ENCODE measurements around the gene MAP2K4.

MAP2K4 gene

DNA sequence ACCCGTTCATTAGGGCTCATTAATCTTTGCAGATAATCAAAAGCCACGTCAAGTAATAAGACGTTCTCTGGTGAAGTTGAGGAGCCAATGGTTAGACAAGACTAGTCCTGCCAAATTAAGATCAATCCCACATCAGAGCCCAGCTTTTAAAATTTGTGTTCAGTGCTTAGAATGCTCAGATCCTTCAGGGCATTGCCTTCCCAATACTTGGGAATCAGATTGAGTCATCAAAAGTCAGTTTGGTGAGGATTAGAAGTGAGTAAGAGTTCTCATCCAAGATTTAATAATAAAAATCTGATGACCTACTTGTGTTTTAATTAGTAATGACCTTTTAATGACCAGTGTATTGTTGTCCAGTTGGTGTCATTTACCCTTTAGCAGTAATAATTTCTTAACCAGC is 19.8 kb downstream of the MAP2K4 start:
- DNase-seq = no peak

DNA sequence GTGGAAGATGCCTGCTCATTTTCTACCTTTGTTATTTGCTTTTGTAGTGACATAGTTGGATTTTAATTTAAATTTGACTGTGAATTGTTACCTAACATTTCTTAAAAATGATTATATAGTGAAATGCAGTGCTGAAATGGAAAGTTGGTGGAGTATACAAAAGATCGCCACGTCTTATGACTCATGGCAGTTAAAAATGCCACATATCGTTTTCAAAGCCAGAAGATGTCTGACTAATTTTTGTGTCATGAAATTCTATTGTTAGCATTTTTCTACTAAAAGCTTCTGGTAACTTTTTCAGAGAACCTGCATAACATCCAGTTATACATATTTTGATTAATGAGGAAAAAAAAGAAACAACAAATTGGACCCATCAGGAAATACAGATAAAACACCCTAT is 20.6 kb downstream of the MAP2K4 start:
- no peak for DNase-seq

DNA sequence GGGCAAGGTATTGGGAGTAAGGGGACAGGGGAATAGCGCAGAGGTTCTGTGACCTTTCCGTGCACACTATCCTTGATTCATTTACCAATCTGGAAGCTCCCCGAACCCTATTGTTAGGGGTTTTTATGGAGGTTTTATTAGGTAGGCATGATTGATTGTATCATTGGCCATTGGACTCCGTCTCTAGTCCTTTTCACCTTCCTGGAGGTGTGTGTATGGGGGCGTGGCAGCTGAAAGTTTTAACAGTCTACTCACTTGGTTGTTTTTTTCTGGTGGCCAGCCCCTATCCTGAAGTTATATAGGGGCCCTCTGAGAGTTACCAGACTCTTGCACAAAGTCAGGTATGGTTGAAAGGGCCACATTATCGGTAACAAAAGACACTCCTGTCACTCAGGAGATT is 23.0 kb downstream of the MAP2K4 start:
- no peak for DNase-seq

DNA sequence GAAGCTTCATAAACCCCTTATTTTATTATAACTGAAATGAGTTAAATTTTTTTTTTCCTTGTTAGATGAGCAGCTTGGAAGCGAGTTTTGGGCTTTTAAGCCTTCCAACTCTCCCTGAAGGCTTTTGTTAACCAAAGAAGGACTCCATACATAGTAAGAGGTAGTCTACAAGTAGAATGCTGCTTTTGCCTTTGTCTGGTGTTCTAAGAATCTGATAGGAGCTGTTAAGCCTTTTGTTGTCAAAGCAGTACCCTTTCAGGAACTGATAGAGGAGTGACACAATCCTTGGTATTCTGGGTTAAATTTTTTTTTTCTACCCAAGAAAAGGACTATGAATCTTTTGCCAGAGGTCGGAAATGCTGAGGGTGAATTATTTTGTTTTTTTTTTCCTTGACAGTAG is 26.1 kb downstream of the MAP2K4 start:
- DNase-seq = no peak

DNA sequence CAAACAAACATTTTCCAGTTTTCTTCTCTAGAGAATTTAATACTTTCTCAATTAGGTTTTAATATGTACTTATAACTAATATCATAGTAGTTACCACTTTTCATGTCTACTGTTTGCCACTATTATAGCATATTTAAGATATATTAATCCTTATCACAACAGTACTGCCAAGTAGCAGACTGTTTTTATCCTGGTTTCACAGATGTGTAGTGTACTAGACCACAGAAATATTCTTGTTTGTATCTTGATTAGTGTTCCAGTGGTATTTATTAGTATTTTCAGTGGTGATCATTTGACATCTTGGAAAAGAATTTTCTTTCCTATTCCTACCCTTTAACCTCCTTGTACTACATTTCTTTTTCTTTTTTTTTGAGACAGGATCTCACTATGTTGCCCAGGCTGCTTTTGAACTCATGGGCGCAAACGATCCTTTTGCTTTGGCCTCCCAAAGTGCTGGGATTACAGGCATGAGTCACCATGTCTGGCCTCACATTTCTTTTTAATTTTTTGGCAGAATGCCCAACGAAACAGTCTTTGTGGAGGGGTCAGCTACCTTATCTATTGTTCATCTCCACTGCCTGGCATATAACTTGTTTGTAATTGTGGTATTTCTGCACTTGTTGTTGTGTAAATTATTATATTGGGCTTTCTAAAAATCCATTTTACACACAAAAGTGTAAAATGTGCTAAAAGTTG is 27.2 kb downstream of the MAP2K4 start:
- DNase-seq = no peak

DNA sequence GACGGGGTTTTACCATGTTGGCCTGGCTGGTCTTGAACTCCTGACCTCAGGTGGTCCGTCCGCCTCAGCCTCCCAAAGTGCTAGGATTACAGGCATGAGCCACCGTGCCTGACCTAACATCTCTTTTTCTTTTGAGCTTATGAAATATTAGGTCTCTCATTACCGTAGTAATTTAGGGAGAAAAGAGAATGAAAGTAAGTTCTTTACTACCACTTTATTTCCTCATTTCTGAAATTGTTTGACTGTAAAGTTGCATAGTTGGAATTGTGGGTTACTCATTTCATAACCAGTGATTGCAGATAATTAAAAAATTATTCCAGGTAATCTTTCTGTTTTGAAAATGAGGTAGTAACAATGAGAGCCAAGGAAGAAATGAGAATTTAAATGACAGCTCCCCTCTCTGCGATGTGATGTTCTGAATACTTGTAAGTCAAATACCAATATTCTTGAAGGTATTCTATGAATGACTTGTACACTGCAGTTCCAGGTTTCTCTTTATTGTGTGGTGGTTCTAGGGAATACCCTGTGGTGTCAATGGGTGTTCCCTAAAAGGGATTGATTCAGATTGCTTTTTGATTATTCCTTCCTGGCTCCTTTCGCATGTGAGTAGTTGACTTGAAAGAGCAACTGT is 28.3 kb downstream of the MAP2K4 start:
- no peak for DNase-seq

DNA sequence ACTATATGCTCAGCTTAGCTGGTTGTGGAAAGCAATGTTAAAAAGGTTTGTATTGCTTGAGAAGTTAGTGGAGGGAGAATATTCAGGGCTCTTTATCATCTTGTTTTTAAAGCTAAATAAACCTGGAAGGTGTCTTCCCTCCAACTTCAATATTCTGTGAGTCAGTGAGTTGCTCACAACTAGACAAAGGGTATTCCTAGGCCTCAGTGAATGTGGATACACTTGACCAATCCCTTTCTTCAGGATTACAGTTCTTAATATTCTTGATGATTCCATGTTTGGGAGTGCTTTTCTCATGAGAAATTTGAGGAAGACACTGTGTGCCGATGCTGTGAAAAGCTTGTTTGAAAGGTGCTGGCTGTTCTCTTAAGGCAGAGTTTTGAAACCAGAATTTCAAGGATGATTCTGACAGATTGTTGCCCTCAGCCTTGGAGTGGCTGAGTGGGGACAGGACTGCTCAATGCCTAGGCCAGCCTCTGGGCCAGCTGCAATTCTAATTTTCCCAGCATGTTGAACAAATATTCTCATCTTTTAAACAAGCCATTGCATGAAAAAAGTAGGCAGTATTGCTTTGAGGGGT is 30.1 kb downstream of the MAP2K4 start:
- no peak for DNase-seq

DNA sequence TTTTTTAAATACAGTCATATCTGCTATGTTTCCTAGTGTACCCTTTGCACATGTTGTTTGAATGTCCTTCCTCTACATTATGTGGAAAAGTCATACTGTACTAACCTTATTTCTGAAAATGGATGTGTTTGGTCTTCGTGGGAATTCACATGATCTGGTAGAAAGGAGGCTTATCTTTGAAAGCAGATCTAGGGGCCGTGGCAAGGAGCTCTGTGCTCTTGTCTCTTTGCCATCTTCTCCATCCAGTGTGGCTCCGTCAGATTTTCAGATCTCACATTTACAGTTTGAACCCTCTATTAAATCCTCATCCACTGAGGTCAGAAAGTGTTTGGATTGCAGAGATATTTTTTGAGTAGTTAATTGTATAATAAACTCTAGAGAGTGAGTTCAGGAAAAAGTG is 32.9 kb downstream of the MAP2K4 start:
- no peak for DNase-seq

DNA sequence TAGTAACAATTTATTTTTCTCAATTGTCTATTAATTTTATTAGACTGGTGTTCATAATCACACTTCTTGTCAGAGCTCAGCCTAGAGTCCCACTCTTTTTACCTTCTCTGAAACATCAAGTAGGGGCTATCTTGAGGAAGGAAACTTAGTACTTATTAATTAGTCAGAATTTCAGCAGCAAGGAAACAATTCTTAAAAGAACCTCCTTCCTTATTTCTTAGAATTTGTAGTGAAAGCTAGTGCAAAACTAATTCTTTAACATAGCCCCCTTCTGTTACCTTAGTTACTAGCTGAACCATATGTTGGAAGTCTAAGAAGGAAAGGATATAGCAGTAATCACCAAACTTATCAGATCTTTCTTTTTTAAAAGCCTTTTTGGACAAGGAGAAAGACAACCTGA is 35.2 kb downstream of the MAP2K4 start:
- no peak for DNase-seq

DNA sequence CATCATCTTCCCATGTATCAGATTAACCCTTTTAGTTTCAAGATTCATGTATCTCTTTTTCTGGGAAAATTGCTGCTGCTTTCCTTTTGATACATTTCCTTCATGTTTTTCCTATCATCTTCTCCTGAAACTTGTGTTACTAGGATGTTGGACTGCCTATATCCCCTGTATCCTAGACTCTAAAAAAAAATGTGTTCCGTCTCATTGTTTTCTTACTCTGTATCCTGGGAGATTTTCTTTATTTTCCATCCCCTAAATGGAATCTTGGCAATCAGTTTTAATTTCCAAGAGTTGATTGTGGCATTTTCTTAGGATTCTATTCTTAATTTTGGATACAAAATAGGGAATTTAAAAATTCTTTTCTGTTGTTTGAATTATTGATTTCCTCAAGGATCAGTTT is 36.8 kb downstream of the MAP2K4 start:
- no peak for DNase-seq

DNA sequence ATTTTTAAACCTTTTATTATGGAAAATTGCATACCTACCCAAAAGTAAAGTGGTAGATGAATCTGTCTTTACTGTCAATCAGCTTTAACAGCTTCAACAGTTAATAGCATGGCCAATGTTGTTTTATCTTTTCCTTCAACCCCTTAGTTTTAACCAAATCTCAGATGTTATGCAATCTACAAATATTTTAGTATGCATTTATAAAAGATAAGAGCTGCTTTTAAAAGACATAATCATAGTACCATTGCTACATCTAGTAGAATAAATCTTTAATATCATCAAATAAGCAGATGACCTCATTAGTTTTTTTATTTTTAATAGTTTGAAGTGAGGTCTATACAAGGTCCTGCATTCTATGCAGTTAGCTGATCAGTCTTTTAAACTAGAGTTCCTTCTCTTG is 37.9 kb downstream of the MAP2K4 start:
- no peak for DNase-seq

DNA sequence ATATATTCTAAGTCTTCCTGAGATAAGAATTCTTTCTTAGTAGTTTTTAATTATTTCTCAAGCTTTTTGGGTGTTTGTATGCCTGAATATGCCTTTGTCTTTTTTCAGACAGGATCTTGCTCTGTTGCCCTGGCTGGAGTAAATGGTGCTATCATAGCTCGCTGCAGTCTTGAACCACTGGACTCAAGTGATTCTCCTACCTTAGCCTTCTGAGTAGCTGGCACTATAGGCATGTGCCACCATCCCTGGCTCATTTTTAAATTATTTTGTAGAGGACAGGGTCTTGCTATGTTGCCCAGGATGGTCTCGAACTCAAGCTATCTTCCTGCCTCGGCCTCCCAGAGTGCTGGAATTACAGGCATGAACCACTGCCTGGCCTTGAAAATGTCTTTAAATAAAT is 41.6 kb downstream of the MAP2K4 start:
- no peak for DNase-seq

DNA sequence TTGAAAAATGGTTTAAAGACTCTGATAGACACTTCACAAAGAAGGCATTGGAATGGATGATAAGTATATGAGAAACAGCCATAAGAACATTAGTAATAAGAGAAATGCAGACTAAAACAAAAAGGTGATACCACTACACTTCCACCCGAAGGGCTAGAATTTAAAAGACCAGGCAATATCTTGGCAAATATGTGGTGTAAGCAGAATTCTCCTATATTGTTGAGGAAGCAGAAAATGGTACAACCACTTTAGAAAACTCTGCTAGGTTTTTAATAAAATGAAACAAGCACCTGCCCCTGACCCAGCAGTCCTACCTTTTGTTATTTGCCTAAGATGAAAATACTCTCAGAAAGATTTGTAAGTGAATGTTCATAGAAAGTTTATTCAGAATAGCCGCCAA is 43.7 kb downstream of the MAP2K4 start:
- DNase-seq = no peak

DNA sequence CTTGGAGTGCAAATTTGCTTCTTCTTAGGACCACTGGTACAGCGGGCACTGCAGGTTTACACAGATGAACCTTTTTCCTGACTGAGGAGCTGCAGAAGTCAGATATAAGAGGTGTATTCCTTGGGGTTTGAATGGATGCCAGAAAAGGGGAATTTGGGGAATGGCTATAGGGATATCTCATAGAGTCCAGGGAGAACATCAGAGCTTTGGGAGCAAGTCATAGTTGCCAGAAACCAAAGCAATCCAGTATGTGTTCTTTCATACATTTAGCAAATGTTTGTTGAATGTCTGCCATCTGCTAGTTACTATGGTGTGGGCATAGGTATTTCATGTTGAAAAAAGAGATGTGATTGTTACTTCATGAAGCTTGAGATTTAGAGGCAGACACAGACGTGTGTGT is 46.8 kb downstream of the MAP2K4 start:
- no peak for DNase-seq

DNA sequence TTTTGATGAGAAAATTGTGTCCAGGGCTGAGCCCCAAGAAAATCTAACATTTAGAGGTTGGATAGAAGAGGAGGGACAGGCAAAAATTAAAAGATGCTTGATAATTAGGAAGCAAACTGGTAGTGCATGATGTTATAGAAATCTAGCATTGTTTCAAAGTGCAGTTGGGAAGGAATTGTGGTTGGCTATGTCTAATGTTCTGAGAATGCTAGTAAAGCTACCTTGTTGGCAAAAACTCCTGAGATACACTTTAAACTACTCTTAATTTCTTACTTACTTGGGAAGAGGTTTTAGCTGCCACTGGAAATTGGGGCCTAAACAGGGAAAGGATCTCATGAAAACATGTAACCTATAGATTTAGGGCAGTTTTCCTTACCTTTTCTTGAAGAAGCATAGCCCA is 48.3 kb downstream of the MAP2K4 start:
- no peak for DNase-seq

DNA sequence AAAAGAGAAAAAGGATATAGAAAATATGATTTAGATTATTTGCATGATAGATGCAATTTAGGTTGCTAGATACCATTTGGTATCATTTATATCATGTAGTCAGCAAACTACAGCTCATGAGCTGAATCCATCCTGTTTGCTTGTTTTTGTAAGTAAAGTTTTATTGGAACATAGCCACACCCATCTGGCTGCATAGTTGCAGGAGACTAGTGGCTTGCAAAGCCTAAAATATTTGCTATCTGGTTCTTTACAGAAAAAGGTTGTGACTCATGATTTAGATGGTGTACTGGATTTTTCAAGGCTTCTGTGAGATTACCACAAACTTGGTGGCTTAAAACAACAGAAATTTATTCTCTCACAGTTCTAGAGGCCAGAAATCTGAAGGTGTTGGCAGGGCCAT is 49.9 kb downstream of the MAP2K4 start:
- DNase-seq = no peak

DNA sequence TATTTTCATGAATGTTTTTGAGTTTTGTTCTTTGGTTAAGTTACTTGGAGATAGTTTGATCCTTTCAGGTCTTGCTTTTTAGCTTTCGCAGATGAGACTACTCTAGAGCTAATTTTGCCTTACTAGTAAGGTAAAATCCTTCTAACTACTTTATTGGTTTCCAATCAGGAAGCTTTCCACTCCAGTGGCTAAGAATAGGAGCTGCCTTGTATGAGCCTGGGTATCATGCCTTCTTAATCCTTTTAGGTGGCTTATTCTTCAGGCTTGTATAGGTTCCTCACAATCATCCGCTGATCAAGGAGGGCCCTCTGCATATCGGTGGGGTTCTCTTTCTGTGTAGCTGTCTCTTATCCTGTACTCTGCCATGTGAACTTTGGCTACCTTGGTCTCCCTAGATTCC is 53.7 kb downstream of the MAP2K4 start:
- no peak for DNase-seq

DNA sequence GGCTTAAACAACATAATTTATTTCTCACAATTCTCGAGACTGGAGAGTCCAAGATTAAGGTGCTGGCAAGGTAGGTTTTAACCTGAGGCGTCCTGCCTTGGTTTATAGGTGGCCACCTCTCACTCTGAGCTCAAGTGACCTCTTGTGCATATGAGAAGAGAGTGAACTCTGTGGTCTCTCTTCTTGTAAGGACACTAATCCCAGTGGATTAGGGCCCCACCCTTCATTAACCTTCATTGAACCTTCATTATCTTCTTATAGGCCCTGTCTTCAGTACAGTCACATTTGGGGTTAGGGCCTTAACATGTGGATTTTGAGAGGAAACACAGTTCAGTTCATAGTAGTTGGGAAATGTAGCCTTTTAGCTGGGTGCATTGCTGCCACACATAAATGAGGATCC is 57.1 kb downstream of the MAP2K4 start:
- DNase-seq = no peak

DNA sequence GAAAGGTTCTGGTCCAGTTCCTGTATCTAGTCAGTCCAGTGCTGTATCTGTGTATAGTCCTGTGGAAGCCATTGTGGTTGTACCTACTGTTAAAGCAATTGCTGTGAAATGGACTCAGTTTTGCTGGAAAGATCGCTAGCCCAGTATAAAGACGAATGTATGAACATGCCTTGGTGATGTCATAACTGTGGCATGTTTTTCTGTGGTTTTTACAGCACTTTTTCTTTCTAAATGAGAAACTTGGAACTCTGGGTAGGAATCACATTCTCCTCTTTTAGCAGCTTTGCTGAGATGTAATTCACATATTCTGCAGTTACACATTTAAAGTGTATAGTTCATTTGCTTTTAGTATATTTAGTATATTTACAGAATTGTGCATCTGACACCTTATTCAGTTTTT is 58.1 kb downstream of the MAP2K4 start:
- DNase-seq = no peak

DNA sequence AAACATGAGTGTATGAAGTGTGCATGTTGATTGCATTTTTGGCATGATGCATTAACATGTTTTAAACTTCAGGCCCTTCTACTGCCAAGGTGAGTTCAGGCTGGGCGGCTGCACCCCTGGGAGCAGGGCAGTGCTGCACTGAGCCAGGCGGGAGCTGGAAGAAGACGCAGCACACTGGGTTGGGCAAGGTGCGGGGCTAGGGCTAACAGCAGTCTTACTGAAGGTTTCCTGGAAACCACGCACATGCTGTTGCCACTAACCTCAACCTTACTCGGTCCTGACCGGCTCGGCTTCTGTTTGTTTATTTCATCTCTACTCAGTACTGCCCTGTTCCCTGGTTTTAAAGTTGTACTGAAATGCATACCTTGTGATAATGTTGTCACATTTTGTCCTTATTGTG is 61.0 kb downstream of the MAP2K4 start:
- DNase-seq = no peak

DNA sequence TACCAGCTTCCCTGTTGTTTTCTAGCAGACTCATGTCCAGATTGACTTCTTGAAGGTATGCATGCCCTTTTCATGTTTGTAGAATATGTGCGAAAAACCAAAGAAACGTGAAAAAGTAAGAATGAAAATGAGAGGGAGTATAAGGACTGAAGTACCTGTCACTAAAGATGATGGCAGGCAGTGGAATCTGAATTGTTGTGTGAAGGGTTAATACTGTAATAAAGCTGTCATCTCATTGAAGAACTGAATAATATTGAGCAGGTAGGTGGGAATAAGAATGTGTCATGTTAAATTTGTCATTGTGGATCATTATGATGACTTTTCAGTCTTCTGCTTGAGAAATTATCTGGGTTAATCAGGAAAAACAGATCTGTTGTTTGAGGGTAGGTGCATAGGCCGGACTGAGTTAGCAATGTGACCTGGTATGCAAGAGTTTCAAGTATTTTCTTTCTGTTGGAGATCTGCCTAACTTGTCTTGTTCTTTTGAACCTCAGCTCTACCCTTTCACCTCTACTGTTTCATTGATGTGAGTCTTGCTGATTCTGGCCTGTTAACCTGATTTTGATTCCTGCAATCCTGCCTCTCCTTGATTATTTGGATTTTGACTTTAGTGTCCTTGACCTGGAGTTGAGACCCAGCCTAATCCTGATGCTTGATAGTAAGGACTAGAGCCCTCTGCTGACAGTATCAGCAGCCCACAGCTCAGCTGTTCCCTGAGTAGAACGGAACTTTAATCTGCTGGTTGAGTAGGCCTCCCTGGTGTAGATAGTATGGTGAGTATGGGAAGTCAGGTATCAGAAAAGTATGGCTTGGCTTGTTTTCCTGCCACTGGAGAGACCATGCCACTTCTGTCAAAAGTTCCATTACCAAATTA is 64.6 kb downstream of the MAP2K4 start:
- no peak for DNase-seq

DNA sequence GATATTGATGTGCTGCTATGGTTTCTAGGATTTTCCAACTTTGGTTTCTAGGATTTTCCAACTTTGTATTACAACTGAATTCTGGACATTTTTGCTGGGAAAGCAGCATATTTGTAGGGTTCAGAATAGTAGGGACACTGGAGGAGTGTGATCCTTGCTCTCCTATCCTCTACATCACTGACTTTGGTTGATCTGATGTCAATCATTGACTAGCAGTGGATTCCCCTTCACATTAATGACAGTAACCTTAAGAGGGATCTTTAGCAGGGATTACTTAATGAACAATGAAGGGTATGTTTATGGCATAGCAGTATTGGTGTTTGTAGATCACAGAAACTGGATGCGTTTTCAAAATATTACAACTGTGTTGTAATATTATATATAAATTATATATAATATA is 67.4 kb downstream of the MAP2K4 start:
- no peak for DNase-seq

DNA sequence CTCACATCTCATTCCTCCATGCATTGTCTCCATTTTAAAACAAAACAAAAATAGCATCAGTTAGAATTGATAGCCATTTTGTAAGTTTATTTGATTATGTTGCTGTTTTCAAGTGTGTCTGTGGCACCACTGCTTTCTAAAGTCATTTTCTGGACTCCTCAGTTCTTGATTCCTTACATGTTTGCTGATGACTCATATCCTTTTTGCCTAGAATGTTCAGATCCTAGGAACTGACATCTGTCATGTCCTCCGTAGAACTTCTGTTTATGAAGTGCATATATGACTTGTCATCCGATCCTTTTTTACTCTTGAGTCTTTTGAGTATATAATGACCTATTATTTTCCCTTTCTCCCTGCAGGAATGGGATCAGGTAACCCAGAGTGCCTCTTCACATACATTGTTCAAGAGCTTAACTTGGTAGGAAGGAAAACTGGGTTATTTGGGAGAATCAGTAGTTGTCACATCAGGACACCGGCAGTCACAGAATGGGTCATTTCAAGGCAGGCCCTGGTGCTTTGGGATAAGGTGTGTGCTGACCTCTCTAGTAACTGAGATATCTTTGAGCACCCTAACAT is 69.2 kb downstream of the MAP2K4 start:
- no peak for DNase-seq

DNA sequence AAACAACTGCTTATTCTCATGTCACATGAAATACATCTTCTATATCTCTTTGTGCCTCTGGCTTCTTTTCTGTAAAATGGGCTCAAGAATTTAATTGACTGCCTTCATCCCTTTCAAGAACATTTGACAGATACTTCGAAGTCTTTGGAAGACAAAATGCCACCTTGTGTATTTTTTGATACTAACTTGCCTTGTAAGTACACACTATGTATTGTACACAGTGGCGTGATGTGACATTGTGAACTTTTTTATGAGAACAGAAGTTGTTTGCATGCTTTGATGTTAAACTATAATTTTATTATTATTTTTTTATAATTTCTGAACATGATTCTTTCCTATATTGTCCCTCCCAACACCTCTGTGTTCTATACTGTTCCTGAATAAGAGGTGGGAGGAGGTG is 73.7 kb downstream of the MAP2K4 start:
- DNase-seq = no peak

Measured in activated T-cell treated with anti-CD3 and anti-CD28 coated beads for 4 hours (primary cell).